D721Med (cell line): ENCODE measurements around the gene PDE3B.
"Not testable (repeated sequence)": the region's sequence is repeated elsewhere in the genome, so short reads cannot be mapped to it uniquely, and the experiment has no call there.

Source experiments
- DNase-seq: peaks from one replicate; pipeline ENCODE4 v3.0.0; 2011; ENCODE audit warnings: low spot score; ENCODE audit not compliant: insufficient read length
- FAIRE-seq: peaks from 2 replicates; lab custom pipeline; 2011; peaks lifted over from hg19 to GRCh38; lab: Jason Lieb, UNC
- TF ChIP-seq, protein P1 (sequence below): IDR thresholded peaks from 2 replicates; pipeline ENCODE4 v1.5.1; 2012; ENCODE audit warnings: mild to moderate bottlenecking, control low read depth; ENCODE audit not compliant: insufficient read depth; ENCODE audit errors: missing control alignments

Gene PDE3B

DNA sequence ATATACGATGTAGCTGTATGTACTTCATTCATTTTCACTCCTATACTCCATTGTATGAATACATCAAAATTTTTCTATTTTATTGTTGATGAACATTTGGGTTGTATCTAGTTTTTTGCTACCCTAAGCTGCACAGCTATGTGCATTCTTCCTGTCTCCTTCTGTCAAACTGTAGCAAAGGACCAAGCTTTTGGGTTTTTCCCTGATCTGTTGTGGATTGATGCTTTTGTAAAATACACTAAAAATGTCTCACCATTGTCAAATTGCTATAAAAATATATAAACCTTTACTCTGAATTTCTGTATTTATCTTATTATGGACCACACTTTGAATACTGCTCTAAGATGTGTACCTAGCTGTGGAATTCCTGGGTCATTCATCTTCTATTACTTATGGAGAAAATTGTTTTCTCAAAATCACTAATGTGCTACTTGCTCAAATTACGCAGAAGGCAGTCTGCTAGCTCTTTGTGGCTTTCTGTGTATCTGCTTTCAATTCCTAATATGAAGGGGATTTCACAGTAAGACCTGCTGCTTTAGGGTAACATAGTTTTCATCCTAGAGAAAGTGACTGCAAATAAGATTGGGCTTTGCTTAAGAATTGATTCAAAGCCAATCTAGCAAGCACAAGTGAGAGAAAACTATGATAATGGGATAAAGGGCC, 125.1 kb downstream of the PDE3B start:
- TF ChIP-seq, protein P1, sequence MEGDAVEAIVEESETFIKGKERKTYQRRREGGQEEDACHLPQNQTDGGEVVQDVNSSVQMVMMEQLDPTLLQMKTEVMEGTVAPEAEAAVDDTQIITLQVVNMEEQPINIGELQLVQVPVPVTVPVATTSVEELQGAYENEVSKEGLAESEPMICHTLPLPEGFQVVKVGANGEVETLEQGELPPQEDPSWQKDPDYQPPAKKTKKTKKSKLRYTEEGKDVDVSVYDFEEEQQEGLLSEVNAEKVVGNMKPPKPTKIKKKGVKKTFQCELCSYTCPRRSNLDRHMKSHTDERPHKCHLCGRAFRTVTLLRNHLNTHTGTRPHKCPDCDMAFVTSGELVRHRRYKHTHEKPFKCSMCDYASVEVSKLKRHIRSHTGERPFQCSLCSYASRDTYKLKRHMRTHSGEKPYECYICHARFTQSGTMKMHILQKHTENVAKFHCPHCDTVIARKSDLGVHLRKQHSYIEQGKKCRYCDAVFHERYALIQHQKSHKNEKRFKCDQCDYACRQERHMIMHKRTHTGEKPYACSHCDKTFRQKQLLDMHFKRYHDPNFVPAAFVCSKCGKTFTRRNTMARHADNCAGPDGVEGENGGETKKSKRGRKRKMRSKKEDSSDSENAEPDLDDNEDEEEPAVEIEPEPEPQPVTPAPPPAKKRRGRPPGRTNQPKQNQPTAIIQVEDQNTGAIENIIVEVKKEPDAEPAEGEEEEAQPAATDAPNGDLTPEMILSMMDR, result no peak
- DNase-seq (no peak), FAIRE-seq (no peak)

DNA sequence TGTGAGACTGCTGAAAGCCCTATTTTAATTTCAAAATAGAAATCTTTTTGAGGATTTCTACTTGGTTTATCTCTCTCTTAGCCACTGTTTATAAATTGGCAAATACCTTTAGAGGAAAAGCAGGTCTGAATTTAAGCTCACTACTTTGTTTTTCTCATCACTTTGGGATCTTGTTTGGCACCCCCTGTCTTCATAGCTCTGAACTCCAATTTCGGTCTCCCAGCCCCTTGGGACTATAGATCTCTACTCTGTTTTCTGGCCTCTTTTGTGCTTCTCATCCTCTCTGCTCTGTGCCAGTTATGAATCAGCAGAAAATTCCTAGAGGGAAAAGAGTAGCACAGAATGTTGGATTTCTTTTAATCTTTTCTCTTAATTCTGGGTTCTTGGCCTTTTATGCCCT, 130.2 kb downstream of the PDE3B start:
- no peak for FAIRE-seq
- DNase-seq, result no peak

DNA sequence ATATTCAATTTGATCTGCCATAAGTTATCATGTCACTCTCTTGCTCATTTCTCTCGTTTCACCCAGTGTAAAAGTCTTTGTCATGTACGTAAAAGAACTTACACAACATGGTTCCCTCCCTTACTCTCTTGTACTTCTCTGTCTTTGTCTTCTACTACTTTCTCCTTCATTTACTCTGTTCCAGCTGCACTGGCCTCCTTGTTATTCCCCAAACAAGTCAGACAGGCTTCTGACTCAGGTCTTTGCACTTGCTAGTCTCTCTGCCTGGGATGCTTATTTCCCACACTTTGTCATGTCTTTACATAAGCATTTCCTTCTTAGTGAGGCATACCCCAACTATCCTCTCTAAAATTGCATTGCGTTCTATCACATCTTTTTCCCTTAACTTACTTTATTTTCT, 131.1 kb downstream of the PDE3B start:
- no peak for FAIRE-seq
- DNase-seq, result no peak
- TF ChIP-seq, protein P1, result no peak

More for the DNA sequence above, 130.2 kb downstream of the PDE3B start:
- TF ChIP-seq, protein P1, result no peak

DNA sequence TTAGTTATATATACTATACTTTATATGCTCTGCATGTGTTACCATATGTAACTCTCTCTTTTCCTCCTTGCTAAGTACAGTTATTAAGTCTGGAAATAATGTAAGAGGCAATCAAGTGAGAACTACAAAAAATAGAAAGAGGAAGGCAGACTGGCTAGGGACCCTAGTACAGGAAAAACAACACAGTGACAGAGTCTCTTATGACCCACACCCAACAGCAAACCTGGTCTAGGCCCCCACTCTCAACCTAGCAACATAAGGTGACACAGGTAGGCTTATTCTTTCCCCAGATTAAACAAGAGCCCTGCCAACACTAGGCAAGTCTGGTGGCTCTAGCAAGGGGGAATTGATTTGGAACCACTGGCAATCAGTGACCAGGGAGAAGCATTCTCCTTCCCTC, 132.3 kb downstream of the PDE3B start:
- TF ChIP-seq, protein P1, result no peak
- FAIRE-seq (no peak), DNase-seq (no peak)

DNA sequence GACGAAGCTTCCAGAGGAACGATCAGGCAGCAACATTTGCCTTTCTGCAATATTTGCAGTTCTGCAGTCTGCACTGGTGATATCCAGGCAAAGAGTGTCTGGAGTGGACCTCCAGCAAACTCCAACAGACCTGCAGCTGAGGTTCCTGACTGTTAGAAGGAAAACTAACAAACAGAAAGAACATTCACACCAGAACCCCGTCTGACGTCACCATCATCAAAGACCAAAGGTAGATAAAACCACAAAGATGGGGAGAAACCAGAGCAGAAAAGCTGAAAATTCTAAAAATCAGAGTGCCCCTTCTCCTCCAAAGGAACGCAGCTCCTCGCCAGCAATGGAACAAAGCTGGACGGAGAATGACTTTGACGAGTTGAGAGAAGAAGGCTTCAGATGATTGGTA, 134.9 kb downstream of the PDE3B start:
- not testable (repeated sequence) for FAIRE-seq, DNase-seq

DNA sequence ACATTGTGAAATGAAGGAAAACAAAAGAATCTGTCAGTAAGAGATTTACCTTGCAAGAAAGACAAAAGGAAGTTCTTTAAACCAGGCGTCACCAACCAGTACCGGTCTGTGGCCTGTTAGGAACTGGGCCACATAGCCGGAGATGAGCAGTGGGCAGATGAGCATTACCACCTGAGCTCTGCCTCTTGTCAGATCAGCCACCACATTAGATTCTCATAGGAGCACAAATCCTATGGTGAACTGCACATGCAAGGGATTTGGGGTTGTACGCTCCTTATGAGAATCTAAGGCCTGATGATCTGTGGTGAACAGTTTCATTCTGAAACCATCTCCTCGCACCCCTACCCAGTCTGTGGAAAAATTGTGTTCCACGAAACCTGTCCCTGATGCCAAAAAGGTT, 140.2 kb downstream of the PDE3B start:
- DNase-seq (no peak), FAIRE-seq (no peak)

DNA sequence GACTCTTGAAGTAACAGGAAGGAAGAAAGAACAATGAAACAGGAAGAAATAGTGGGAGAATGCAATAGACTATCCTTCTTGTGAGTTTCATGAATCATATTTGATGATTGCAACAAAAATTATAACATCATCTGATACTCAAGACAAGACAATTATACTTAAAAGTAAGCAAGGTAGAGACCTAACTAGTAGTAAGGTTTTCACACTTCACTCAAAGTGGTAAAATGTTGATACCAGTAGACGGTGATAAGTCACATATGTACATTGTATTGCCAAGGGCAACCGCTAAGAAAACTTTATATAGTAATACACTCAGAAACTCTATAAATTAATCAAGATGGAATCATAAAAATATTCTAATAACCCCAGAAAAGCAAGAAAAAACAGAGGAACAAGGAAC, 140.6 kb downstream of the PDE3B start:
- DNase-seq (no peak), FAIRE-seq (no peak)
- TF ChIP-seq, protein P1, result no peak

More for the DNA sequence above, 140.2 kb downstream of the PDE3B start:
- TF ChIP-seq, protein P1, result no peak
